GM19351 (cell line): ENCODE measurements around the gene TRAF3IP1.

ENCODE experiments used
- ATAC-seq: cut with Tn5 transposase; IDR thresholded peaks from one replicate; pipeline ENCODE4 v1.9.1; 2021; ENCODE audit warnings: mild to moderate bottlenecking, moderate library complexity; ENCODE audit not compliant: unreplicated experiment

Gene TRAF3IP1

DNA sequence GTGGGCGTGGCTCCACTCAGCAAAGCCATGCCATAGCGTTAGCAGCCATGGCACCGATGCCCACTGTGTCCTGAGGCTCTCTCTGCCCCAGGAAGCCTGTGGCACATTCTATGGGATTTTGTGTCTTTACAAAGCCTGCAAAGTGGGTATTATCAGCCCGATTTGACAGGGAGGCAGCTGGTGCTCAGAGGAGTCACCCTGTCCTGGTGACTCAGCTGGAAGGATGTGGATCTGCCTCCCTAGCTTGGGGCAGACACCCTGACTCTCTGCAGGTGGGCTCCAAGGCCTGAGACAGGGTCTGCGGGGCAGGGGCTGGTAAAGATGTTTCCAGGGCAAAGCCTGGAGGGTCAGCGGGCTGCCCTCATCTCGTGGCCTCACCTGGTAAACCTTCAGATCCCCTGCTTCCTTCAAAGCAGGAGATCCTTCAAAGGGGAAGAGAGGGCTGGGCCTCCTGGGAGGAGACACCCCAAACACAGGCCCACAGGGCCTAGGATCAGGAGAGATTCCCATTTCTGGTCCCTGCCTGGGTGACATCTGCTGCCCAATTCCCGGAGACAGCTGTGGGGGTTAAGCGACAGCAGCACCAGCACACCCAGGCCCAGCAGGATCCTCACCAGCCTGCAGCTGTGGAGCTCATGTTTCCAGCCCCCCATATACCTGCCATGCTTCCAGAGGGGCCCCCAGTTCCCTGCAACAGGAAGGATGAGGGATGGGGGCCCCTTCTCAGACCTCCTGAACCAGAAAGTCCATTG, 103.4 kb downstream of the TRAF3IP1 start:
- no peak for ATAC-seq

DNA sequence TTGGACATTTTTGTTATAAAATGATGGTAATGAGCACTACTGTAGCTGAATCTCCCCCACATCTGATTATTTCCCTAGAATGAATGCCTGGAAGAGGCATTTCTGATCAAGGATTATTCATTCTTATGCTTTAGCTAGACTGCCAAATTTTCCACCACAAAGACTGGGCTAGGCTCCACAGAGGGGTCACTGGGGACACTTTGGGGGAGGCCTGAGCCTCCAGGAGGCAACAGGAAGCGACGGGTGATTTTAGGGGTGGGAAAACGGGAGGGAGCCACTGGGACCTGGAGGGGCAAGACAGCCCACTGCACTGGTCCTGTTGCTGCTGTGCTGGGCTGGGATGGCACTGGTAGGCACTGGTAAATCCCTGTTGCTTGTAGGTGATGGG, 104.0 kb downstream of the TRAF3IP1 start:
- no peak for ATAC-seq

DNA sequence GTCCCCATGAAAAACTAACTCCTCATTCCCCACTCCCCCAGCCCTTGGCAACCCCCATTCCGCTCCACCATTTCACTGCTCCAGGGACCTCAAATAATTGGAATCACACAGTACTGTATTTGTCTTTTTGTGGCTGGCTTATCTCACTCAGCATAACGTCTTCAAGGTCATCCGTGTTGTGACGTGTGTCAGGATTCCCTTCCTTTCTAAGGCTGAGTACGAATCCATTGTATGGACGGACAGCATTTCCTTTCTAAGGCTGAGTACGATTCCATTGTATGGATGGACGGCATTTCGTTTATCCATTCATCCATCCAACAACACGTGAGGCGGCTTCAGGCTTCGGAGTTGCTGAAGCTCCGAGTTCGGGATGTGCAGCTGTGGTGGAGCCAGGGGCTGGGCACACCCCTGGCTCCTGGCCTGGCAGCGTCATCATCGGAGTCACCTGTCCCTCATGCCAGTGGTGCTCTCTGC, 105.2 kb downstream of the TRAF3IP1 start:
- no peak for ATAC-seq

DNA sequence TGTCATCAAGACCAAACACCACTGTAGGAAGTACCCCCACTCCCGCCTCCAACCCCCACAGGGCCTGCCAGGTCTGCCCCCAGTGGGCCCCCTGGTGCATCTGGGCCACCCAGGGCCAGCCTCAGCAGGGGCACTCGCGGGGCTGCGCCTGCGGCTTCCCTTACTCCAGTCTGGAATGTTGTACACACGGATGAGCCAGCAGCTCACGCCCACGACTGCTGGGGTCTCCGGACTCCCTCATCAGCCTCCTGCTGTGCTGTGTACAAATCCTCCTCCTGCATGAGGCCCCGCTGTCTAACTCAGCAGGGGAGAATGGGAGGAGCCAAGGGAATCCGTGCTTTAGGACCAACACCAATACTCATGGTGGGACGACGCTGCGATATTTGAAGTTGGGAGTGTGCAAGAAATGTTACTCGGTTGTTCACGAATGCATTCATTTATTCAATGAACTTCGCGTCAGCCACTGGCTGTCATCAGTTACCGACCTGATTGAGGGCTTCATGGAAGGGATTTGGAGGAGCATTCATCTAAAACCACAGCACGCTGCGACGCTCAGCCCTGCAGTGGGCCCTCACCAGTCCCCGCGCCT, 105.8 kb downstream of the TRAF3IP1 start:
- peak; percentile 24 for ATAC-seq

DNA sequence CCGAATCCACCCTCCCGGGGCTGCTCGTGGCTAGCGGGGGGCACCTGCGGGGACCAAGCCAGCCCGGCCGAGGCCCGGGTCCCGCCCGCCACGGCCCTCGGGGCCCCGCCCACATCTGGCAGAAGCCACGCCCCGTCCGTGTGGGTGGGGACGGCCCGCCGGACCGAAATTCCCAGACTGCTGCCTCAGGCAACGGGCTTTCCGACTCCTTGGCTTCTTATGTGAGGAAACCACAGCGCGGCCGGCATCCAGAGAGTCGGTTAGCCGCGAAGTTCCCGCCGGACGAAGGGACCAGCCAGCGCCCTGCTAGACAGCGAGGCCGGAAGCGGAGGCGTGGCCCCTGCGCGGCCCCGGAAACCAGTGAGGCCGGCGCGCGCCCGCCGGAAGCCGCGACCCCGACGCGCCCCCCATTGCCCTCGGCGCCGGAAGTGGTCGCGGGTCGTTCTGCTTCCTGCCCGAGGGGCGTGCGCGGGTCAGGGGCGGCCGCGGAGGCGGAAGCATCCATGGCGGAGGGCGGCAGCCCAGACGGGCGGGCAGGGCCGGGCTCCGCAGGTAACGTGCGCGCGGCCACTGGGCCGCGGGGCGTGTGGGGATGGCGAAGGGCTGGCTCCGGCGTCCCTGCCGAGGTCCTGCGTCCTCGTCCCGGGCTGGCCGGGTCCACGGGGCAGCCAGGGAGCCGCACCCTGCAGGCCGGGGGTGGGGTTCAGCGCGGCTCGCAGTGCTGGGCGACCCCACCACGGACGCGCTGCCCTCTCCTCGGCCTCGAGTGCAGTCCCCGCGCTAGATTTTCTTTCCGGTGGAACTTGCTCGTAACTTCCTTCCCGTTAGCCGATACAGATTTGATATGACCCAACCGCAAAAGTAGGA, 106.5 kb downstream of the TRAF3IP1 start, which contains the start of gene ASB1:
TSS of gene ASB1 (plus strand) at position 360 of the 867 bp plus-strand sequence. CDS start at position 504, 144 bp downstream.
- ATAC-seq: peak; percentile 81

DNA sequence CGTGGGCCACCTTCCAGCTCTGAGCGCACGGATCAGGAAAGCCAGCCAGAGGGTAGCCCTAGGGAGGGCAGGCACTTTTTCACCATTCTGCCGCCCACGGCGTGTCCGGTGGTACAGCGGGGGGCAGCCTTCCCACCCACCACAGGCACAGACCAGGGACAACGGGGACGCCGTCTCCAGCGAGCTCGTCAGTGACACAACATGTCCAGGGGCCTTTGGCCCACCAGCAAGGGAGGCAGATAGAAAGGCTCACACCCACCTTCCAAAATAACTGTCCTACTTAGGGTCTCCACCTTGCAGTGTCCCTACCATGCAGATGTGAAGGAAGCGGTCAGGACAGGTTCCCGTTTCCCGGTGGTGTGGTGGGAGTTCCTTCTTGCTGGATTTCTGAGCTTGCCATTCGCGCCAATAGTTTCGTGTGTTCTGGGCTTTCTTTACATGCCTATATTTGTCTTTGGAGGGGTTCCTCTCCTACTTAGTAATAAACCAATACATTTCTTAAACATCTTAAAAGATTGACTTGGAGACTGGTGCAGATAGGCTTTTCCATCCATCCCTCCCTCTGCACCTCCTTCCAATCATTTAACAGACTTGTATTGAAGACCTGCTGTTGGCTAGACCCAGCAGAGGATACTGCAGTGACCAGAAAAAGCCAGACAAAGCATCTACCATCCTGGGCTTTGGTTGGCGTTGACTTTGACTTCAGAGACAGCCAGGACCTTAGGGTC, 107.3 kb downstream of the TRAF3IP1 start:
- ATAC-seq: peak; percentile 10

DNA sequence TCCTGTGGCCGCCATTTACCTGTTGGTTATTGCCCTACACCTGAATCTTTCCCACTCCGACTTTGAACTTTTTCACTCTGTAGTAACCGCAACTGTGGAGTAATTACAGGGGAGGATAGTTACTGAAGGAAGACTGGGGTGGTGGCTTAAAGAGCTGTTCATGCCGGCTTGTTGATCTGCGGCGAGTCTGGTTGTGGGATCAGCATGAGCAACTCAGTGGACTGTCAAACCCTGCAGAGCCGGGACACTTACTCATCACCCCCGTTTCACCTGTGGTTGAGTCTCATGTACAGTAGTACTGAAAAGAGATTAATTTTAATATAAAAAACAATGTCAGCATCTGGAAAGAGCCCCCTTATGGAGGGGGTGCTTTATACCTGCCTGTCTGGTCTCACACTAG, 108.5 kb downstream of the TRAF3IP1 start:
- ATAC-seq: no peak

DNA sequence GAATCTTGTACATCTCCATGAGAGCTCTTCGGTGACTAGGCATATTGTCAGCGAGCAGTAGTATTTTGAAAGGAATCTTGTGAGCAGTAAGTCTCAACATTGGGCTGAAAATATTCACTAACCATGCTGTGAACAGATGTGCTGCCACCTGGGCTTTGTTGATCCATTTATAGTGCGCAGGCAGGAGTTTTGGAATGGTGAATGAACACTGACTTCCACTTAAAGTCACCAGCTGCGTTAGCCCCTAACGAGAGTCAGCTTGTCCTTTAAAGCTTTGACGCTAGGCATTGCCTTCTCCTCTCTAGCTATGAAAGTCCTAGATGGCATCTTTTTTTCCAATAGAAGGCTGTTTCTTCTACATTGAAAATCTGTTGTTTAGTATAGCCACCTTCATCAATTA, 110.5 kb downstream of the TRAF3IP1 start:
- no peak for ATAC-seq

DNA sequence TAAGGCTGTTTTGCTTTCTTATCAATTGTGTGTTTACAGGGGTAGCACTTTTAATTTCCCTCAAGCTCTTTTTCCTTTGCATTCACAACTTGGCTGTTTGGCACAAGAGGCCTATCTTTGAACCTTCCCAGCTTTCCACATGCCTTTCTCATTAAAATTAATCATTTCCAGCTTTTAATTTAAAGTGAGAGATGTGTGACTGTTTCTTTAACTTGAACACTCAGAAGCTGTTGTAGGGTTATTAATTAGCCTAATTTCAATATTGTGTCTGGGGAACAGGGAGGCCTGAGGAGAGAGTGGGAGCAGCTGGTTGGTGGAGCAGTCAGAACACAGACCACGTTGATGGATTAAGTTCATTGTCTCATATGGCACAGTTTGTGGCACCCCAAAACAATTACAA, 111.1 kb downstream of the TRAF3IP1 start:
- ATAC-seq: no peak

DNA sequence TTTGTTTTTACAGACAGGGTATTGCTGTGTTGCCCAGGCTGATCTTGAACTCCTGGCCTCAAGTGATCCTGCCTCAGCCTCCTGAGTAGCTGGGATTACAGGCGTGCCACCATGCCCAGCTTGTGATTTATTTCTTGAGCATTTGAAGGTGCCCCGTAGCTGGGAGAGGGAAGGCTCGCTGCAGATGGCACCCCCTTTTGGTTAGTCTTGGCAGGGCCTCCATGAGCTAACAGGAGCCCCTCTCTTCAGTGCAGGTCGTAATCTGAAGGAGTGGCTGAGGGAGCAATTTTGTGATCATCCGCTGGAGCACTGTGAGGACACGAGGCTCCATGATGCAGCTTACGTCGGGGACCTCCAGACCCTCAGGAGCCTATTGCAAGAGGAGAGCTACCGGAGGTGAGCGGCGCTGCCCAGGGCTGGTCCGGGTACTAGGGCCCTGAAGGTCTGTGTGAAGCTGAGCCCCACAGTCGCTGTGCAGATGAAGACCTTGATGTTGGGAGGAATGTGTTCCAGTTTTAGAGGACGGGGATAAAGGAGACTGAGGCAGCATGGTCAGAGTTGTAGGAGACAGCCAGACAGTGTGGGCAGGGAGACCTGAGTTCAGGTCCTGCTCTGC, 113.1 kb downstream of the TRAF3IP1 start:
- ATAC-seq: no peak

DNA sequence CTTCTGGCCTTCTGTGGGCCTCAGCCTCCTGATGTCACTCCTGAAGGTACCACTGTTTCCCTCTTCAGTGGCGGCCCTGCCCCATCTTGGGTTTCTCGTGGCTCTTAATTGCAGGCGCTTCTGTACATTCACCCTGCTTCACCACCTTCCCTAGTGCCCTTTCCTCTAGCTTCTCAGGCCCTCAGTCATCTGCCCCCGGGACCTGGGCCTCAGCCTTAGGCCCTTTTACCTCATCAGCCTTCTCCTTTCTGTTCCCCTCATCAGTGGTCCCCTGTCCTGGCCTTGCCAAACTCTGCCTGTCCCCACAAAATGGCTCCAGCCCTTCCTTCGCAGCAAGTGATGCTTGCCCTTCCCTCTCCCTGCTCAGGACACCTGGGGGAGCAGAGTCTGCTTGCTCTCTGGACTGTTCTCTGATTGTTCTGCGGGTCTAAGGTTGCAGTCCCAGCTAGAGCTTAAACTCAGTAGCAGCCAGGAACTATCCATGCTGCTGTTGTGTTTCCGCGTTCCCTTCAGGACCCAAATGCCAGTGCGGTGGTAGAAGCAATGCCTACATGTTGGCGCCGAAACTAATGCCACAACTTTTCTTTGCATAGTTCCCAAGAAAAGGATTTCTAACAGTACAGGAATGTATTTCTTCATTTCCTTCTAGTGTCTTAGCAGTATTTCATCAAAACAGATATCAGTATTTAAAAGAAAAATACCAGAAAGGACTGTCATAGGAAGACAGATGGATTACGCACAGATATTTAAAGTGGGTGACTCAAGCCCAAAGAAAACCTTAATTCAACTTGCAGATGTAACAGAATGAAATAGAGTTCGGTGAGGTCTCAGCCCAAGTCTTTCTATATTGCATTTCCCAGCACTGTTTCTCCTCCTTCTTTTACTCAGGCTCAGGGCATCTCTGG, 113.9 kb downstream of the TRAF3IP1 start:
- no peak for ATAC-seq

DNA sequence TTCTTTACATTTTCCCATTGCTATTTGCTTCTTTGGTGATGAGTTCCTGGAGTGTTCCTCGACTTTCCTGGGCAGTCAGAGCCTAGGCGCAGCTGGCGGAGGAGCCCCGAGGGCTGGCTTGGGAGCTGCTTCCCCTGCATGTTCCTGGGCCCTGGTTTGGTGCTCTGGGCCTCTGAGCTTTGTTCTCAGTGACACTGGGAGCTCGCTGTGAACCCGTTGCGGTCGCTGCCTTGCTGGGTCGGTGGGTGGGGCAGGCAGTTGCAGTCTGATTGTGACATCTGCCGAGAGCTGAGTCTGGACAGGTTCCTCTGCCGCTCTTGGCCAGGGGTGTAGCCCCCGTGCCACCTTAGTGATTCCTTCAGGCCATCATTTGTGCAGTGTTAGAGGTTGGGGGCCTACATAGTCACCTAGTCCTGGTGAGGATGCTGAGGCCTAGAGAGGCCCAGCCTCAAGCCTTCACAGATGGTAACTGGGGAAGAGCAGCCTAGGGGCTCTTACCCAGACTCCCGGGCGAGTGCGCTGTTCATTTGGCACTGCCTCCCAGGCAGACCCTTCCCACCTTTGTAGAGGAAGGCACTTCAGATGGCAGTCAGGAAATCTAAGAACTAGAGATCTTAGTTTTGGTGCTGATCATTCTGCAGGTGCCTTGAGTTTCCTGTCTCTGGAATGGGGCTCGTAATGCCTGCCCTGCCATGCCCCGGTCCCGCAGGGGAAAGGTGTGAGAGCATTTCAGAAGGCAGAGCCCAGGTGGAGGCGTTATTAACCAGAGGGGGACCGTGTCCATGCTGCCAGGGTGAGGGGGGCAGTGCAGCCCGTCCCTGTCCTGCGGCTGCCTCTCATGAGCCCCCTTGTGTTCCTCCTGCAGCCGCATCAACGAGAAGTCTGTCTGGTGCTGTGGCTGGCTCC, 114.8 kb downstream of the TRAF3IP1 start:
- no peak for ATAC-seq

DNA sequence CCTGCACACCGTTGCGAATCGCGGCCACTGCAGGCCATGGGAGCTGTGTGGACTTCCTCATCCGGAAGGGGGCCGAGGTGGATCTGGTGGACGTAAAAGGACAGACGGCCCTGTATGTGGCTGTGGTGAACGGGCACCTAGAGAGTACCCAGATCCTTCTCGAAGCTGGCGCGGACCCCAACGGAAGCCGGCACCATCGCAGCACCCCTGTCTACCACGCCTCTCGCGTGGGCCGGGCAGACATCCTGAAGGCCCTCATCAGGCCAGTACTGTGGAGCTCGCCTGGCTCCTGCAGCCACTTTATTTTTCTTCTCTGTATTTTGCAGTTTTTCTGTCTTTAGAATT, 115.4 kb downstream of the TRAF3IP1 start:
- ATAC-seq: no peak

DNA sequence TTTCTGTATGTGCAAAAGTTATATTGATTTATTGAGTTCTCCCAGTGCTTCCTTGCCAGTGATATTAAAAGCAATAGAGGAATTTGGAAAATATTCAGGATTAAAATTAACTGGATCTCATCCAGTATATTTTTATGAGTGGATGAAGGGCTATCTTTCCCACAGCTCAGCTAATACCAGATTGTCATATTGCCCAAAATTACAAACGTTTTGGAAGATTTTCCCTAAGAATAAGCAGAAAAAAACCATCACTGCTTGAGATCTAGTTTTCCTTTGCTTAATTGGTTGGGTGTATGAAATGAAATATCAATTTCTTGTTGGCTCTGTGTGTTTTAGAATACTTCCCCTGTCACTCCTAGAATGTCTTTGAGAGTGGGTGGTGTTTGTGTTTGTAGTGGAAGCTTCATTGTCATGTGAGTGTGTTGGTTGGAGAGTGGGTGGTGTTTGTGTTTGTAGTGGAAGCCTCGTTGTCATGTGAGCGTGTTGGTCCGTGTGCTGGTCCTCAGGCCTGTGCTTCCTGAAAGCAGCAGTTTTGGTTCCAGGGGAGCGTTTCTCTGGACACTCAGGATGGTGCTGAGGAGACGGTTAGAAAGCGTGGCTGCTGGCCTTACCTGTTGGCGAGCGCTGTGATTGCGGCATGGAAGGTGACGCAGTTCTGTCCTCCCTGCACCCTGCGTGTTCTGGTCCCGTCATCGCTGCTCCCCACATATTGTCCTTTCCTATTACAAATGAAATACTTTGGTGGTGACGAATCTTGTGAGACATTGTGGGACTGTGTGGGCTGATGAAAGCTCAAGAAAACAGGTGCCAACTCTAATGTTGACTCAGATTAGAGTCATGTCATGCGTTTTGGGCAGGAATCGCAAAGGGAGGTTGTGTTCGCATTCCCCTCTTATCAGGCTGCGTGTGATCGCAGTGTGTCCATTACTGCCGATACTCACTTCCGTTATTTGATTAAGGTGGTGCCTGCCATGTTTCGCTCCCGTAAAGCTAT, 118.8 kb downstream of the TRAF3IP1 start:
- ATAC-seq: no peak

DNA sequence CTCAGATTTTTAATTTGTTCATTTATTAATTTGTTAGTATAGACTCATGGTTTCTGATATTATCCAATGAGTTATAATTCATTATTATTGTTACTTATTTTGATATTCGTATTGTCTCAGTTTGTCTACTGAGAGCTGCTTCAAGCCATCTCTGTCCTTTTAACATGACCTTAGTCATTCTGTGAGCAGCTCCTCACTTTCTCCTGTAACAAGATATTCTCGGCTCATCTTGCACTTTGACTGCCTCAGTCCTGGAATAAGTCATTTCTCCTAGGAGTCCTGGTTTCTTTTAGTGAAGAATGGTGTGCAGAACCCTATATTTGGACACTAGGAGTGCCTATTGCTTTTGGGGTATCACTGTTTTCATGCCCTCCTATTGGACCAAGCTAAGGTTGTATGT, 119.6 kb downstream of the TRAF3IP1 start:
- no peak for ATAC-seq

DNA sequence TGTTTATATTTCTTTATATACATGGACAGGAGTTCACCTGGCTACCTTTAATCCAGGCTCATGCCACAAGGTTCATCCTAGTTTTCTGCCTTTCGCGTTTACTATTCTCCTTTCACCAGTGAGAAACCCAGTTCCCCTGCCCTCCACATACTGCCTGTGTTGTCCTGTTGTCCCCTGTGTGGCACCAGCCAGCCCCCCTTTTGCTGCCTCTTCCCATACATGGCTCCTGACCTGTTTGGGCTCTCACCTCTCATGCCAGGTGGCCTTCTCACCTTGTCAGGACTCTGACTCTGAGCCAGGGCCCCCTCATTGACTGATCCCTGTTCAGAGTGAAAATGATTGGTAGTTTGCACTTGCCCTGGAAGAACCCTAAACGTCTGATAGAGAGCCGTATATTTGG, 120.0 kb downstream of the TRAF3IP1 start:
- ATAC-seq: no peak

DNA sequence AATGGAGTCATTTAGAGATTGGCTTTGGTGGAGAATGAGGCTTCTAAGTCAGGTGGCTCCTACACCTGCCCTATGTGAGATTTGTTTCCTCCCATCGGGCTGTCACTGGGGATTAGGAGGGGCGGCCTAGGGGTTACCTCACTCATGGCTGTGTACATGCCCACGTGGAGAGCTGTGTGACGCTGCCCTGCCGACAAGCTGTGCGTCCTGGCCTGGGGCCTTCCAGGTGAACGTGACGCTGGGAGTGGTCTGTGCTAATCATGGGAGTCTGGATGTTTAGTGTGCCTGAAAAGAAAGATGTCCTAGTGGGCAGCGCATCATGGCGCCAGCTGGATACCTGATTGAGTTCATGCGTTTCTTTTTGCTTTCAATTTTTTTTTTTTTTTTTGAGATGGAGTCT, 120.4 kb downstream of the TRAF3IP1 start:
- ATAC-seq: no peak
